Activated T-cell treated with anti-CD3 and anti-CD28 coated beads, Interleukin-2, amount 50 U/mL, for 72 hours (primary cell): ENCODE data around the gene DUSP22. TPM values are rescaled to one million over a fixed set of nuclear protein-coding genes. Genes with fewer than 3 reads are reported as not detected.
A peak's percentile ranks its signal among the peaks of the same experiment; 100 is the strongest.
"Not testable (repeated sequence)": the region's sequence is repeated elsewhere in the genome, so short reads cannot be mapped to it uniquely, and the experiment has no call there.

Source experiments
- ATAC-seq, 2 donors: fragments of 150-1000 bp; cut with Tn5 transposase; replicated peaks in 1 of 2; 2 replicates each; pipeline ENCODE4 v1.10.0; 2021; ENCODE audit warnings: moderate library complexity in 2 of 2, mild to moderate bottlenecking in 1 of 2
- DNase-seq, 2 donors: peaks; one replicate each; pipeline ENCODE4 v3.0.0; 2021 to 2022; ENCODE audit warnings: mixed read lengths in 1 of 2
- H3K27ac Mint-ChIP-seq: one replicate; pipeline ENCODE4 v1.8.0; 2022; ENCODE audit warnings: mild to moderate bottlenecking, moderate library complexity, mixed read lengths
- H3K27me3 Mint-ChIP-seq: one replicate; pipeline ENCODE4 v1.8.0; 2022; ENCODE audit warnings: low read depth, mixed read lengths
- H3K36me3 Mint-ChIP-seq, 2 donors: one replicate each; pipeline ENCODE4 v1.8.0; 2022; ENCODE audit warnings: mixed read lengths in 2 of 2, mild to moderate bottlenecking in 1 of 2; ENCODE audit not compliant: insufficient read depth in 2 of 2
- H3K4me1 Mint-ChIP-seq: one replicate; pipeline ENCODE4 v1.8.0; 2022; ENCODE audit warnings: low read depth, mixed read lengths
- H3K4me3 Mint-ChIP-seq, 2 donors: one replicate each; pipeline ENCODE4 v1.8.0; 2022; ENCODE audit warnings: mild to moderate bottlenecking in 2 of 2, mixed read lengths in 2 of 2, moderate library complexity in 2 of 2
- H3K9me3 Mint-ChIP-seq, 2 donors: one replicate each; pipeline ENCODE4 v1.8.0; 2022; ENCODE audit warnings: mixed read lengths in 2 of 2
- total RNA-seq, 2 donors: library from RNA; stranded (reverse); gene quantifications; one replicate each; pipeline ENCODE4 v1.2.3, GENCODE V29; 2022

DUSP22 gene
- total RNA-seq, 2 donors from 2014 or later = 43.6 to 48.6 TPM

GRCh38 chr6:363909-364308, 71.6 kb downstream of the DUSP22 start:
- no peak for DNase-seq
- H3K27me3 Mint-ChIP-seq = peaks cover 11% of the 10 kb centered on the region
- H3K9me3 Mint-ChIP-seq = peaks cover 2 to 8% of the 10 kb centered on the region in 2 donors
- ATAC-seq = no peak
- H3K4me3 Mint-ChIP-seq = no peak overlapping the region
- no peak overlapping the region for H3K27ac Mint-ChIP-seq
- peaks cover 4 to 6% of the 10 kb centered on the region in 2 donors for H3K36me3 Mint-ChIP-seq
- no peaks in the 10 kb centered on the region for H3K4me1 Mint-ChIP-seq

- DNase-seq (no peak), ATAC-seq (no peak)
- H3K4me1 Mint-ChIP-seq = no peaks in the 10 kb centered on the region
- H3K27me3 Mint-ChIP-seq = peaks cover 11% of the 10 kb centered on the region
- peaks cover 4 to 6% of the 10 kb centered on the region in 2 donors for H3K36me3 Mint-ChIP-seq
- no peak overlapping the region for H3K27ac Mint-ChIP-seq
- H3K4me3 Mint-ChIP-seq = no peak overlapping the region
- H3K9me3 Mint-ChIP-seq = peaks cover 2 to 8% of the 10 kb centered on the region in 2 donors
Observed at GRCh38 chr6:364609-365540, 72.6 kb downstream of the DUSP22 start.

GRCh38 chr6:365835-366234, 73.5 kb downstream of the DUSP22 start:
- H3K36me3 Mint-ChIP-seq = peaks cover 6 to 10% of the 10 kb centered on the region in 2 donors
- DNase-seq (no peak), ATAC-seq (no peak)
- no peaks in the 10 kb centered on the region for H3K4me1 Mint-ChIP-seq
- H3K27me3 Mint-ChIP-seq = peaks cover 15% of the 10 kb centered on the region
- no peak overlapping the region for H3K4me3 Mint-ChIP-seq
- no peak overlapping the region for H3K27ac Mint-ChIP-seq
- H3K9me3 Mint-ChIP-seq = peaks cover 4 to 10% of the 10 kb centered on the region in 2 donors

- Mint-ChIP-seq H3K4me1 (no peaks in the 10 kb centered on the region), H3K27ac (no peak overlapping the region), H3K27me3 (peaks cover 17% of the 10 kb centered on the region), H3K4me3 (no peak overlapping the region), H3K36me3 (peaks cover 7 to 9% of the 10 kb centered on the region in 2 donors), H3K9me3 (peaks cover 3 to 11% of the 10 kb centered on the region in 2 donors)
- DNase-seq (no peak), ATAC-seq (no peak)
Observed at GRCh38 chr6:366389-367297, 74.4 kb downstream of the DUSP22 start.

GRCh38 chr6:367298-367794, 75.1 kb downstream of the DUSP22 start:
- no peak overlapping the region for H3K4me3 Mint-ChIP-seq
- ATAC-seq = peak; percentile 25 to 27
- H3K27me3 Mint-ChIP-seq = peaks cover 17% of the 10 kb centered on the region

GRCh38 chr6:367891-368630, 75.8 kb downstream of the DUSP22 start:
- no peak for ATAC-seq
- Mint-ChIP-seq H3K27me3 (peaks cover 23% of the 10 kb centered on the region), H3K27ac (no peak overlapping the region), H3K4me1 (peaks cover 5% of the 10 kb centered on the region), H3K9me3 (peaks cover 2 to 10% of the 10 kb centered on the region in 2 donors), H3K36me3 (peaks cover 7 to 8% of the 10 kb centered on the region in 2 donors), H3K4me3 (no peak overlapping the region)
- no peak for DNase-seq

More at GRCh38 chr6:367298-367794, 75.1 kb downstream of the DUSP22 start:
- H3K9me3 Mint-ChIP-seq = peaks cover 2 to 13% of the 10 kb centered on the region in 2 donors
- H3K27ac Mint-ChIP-seq = no peak overlapping the region
- peaks cover 7 to 8% of the 10 kb centered on the region in 2 donors for H3K36me3 Mint-ChIP-seq
- DNase-seq = no peak
- no peaks in the 10 kb centered on the region for H3K4me1 Mint-ChIP-seq

GRCh38 chr6:369559-370431, 77.5 kb downstream of the DUSP22 start:
- Mint-ChIP-seq H3K36me3 (peaks cover 3 to 4% of the 10 kb centered on the region in 2 donors), H3K27ac (no peak overlapping the region), H3K27me3 (peaks cover 24% of the 10 kb centered on the region), H3K4me3 (no peak overlapping the region), H3K9me3 (peaks cover 2 to 6% of the 10 kb centered on the region in 2 donors), H3K4me1 (peaks cover 5% of the 10 kb centered on the region)
- DNase-seq = no peak
- no peak for ATAC-seq

- Mint-ChIP-seq H3K4me3 (no peak overlapping the region), H3K27me3 (peaks cover 29% of the 10 kb centered on the region), H3K36me3 (peaks cover 3 to 4% of the 10 kb centered on the region in 2 donors), H3K27ac (no peak overlapping the region), H3K4me1 (peaks cover 5% of the 10 kb centered on the region), H3K9me3 (peaks cover 2 to 6% of the 10 kb centered on the region in 2 donors)
- no peak for DNase-seq
- no peak for ATAC-seq
Observed at GRCh38 chr6:370555-370954, 78.3 kb downstream of the DUSP22 start.

GRCh38 chr6:371851-372250, 79.6 kb downstream of the DUSP22 start:
- H3K27ac Mint-ChIP-seq, ATAC-seq, H3K4me3 Mint-ChIP-seq, H3K4me1 Mint-ChIP-seq, DNase-seq, H3K9me3 Mint-ChIP-seq, H3K36me3 Mint-ChIP-seq: not testable (repeated sequence)
- H3K27me3 Mint-ChIP-seq = peaks cover 34% of the 10 kb centered on the region

GRCh38 chr6:372336-372911, 80.1 kb downstream of the DUSP22 start:
- no peak overlapping the region for H3K27ac Mint-ChIP-seq
- no peak for ATAC-seq
- H3K4me3 Mint-ChIP-seq = peak overlapping the region in 1 of 2 donors; percentile 60

GRCh38 chr6:373031-373430, 80.7 kb downstream of the DUSP22 start:
- H3K9me3 Mint-ChIP-seq = peaks cover 2 to 4% of the 10 kb centered on the region in 2 donors
- ATAC-seq = no peak
- peaks cover 3 to 4% of the 10 kb centered on the region in 2 donors for H3K36me3 Mint-ChIP-seq
- H3K4me3 Mint-ChIP-seq = peak overlapping the region in 1 of 2 donors; percentile 60
- H3K4me1 Mint-ChIP-seq = peaks cover 9% of the 10 kb centered on the region
- H3K27me3 Mint-ChIP-seq = peaks cover 24% of the 10 kb centered on the region
- no peak overlapping the region for H3K27ac Mint-ChIP-seq
- no peak for DNase-seq

More at GRCh38 chr6:372336-372911, 80.1 kb downstream of the DUSP22 start:
- DNase-seq = no peak
- Mint-ChIP-seq H3K27me3 (peaks cover 28% of the 10 kb centered on the region), H3K9me3 (peaks cover 2 to 6% of the 10 kb centered on the region in 2 donors), H3K36me3 (peaks cover 3 to 4% of the 10 kb centered on the region in 2 donors), H3K4me1 (peaks cover 9% of the 10 kb centered on the region)
